SK-N-MC (cell line): ENCODE data around the gene SEPTIN7.

Experiments
- EZH2 ChIP-seq: fragments of 200-600 bp; sonication (generic); IDR thresholded peaks from one replicate; pipeline ENCODE4 v1.6.1; 2017; ENCODE audit warnings: antibody characterized with exemption
- POLR2AphosphoS5 ChIP-seq: IDR thresholded peaks from 2 replicates; pipeline ENCODE4 v1.6.1; 2012; ENCODE audit warnings: mild to moderate bottlenecking, low read depth, low read length, borderline replicate concordance

DNA sequence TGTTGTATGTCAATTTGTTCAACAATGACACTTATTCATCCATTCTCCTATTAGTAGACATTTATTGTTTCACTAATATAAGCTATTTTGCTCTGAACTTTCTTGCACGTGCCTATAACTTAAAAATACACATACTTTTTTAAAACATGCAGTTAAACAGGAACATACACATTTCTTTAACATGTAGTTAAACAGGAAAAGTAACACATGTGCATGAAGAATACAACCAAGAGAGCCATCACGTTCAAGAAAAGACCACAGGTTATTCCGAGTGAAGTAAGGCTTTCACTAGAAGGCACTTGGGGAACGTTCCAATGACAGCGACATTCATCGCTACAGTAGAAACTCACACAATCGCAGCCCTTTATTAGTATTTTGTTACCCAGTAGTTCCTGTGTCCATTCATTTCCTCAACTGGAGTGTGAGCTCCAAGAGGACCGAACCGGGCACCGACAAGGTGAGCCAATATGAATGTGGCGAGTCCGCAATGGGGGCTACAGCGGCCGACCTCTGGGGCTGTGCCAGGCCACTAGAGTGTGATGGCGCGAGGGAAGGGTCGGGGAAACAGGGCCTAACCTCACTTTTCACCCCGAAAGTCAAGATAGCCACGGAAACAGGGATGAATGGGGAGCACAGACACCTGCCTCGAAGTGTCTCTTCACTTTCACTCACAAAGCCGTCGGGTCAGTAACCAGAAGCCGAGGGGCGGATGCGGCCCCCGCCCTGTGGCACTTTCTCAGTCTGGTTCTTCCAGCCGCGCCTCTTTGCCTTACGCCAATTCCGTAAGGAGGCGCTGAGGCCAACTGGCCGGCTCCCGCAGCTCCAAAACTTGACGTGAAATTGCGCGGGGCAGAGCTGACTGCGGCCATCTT, 775 bp upstream of the SEPTIN7 start:
- TF ChIP-seq EZH2: no peak
- no peak for TF ChIP-seq POLR2AphosphoS5
